ENCODE data around the gene GRM7. TPM values are rescaled to one million over a fixed set of nuclear protein-coding genes. Genes with fewer than 3 reads are reported as not detected.

GRM7 gene
- total and polyA plus RNA-seq, 4 donors = 0.20 to 1.3 (median 0.80) TPM

GRCh38 chr3:7226393-7226792 is 365.5 kb downstream of the GRM7 start:
- H3K4me3 ChIP-seq = no peak overlapping the region
- DNase-seq (no peak), ATAC-seq (ENCODE audit: insufficient read depth, low FRiP score) (no peak)
- H3K27ac ChIP-seq (ENCODE audit: low read depth in 1 of 2, low read length in 1 of 2) = no peak overlapping the region
- 96 to 97% methylated on average over 4 of the region's 4 CpGs for WGBS, 2 donors
- no peaks in the 10 kb centered on the region for H3K4me1 ChIP-seq (ENCODE audit: control insufficient read depth in 5 of 5, insufficient read depth in 5 of 5, low read length in 5 of 5)
- no peak for TF ChIP-seq CTCF (IDR thresholded peaks at IDR 0.05; ENCODE audit: control extremely low read depth, extremely low read depth)
- H3K27me3 ChIP-seq (ENCODE audit: control insufficient read depth in 3 of 3, insufficient read depth in 3 of 3, low read length in 2 of 3) = no peaks in the 10 kb centered on the region
- no peak overlapping the region for H3K9ac ChIP-seq (ENCODE audit: insufficient read depth in 1 of 2, low read length in 2 of 2)
- H3K36me3 ChIP-seq (ENCODE audit: control insufficient read depth in 4 of 4, insufficient read depth in 4 of 4, low read length in 4 of 4) = no peaks in the 10 kb centered on the region
- no peaks in the 10 kb centered on the region for H3K9me3 ChIP-seq (ENCODE audit: control insufficient read depth in 4 of 4, insufficient read depth in 3 of 4, low read length in 3 of 4)

- DNase-seq = no peak
- Histone ChIP-seq H3K9ac (ENCODE audit: insufficient read depth in 1 of 2, low read length in 2 of 2) (no peak overlapping the region), H3K4me1 (ENCODE audit: control insufficient read depth in 5 of 5, insufficient read depth in 5 of 5, low read length in 5 of 5) (no peaks in the 10 kb centered on the region), H3K9me3 (ENCODE audit: control insufficient read depth in 4 of 4, insufficient read depth in 3 of 4, low read length in 3 of 4) (no peaks in the 10 kb centered on the region), H3K27ac (ENCODE audit: low read depth in 1 of 2, low read length in 1 of 2) (no peak overlapping the region), H3K4me3 (no peak overlapping the region), H3K27me3 (ENCODE audit: control insufficient read depth in 3 of 3, insufficient read depth in 3 of 3, low read length in 2 of 3) (no peaks in the 10 kb centered on the region), H3K36me3 (ENCODE audit: control insufficient read depth in 4 of 4, insufficient read depth in 4 of 4, low read length in 4 of 4) (no peaks in the 10 kb centered on the region)
- WGBS, 2 donors = 95 to 99% methylated on average over 1 of the region's 1 CpG
- no peak for ATAC-seq (ENCODE audit: insufficient read depth, low FRiP score)
- TF ChIP-seq CTCF (IDR thresholded peaks at IDR 0.05; ENCODE audit: control extremely low read depth, extremely low read depth) = no peak
Observed at GRCh38 chr3:7238565-7239295, 377.8 kb downstream of the GRM7 start.

- WGBS, 2 donors = 53 to 76% methylated on average over 4 of the region's 4 CpGs
- DNase-seq (no peak), ATAC-seq (ENCODE audit: insufficient read depth, low FRiP score) (no peak)
- H3K9me3 ChIP-seq (ENCODE audit: control insufficient read depth in 4 of 4, insufficient read depth in 3 of 4, low read length in 3 of 4) = no peaks in the 10 kb centered on the region
- no peak overlapping the region for H3K27ac ChIP-seq (ENCODE audit: low read depth in 1 of 2, low read length in 1 of 2)
- H3K4me3 ChIP-seq = no peak overlapping the region
- no peak for TF ChIP-seq CTCF (IDR thresholded peaks at IDR 0.05; ENCODE audit: control extremely low read depth, extremely low read depth)
- H3K36me3 ChIP-seq (ENCODE audit: control insufficient read depth in 4 of 4, insufficient read depth in 4 of 4, low read length in 4 of 4) = no peaks in the 10 kb centered on the region
- no peaks in the 10 kb centered on the region for H3K4me1 ChIP-seq (ENCODE audit: control insufficient read depth in 5 of 5, insufficient read depth in 5 of 5, low read length in 5 of 5)
- H3K27me3 ChIP-seq (ENCODE audit: control insufficient read depth in 3 of 3, insufficient read depth in 3 of 3, low read length in 2 of 3) = no peaks in the 10 kb centered on the region
- H3K9ac ChIP-seq (ENCODE audit: insufficient read depth in 1 of 2, low read length in 2 of 2) = no peak overlapping the region
Observed at GRCh38 chr3:7241584-7242302, 380.8 kb downstream of the GRM7 start.

Measured in lung (tissue), 12 donors.